Measurements from ENCODE around the gene LDB2. TPM values are rescaled to one million over a fixed set of nuclear protein-coding genes. Genes with fewer than 3 reads are reported as not detected.

Gene LDB2
- total and polyA plus RNA-seq, 2 of the 8 experiments (the other 6 are each of a cell fraction or from before 2014, with no cell fraction given), result 57.0 to 140 TPM

- TF ChIP-seq SRF (IDR thresholded peaks at IDR 0.05; ENCODE audit: low read depth, low read length), result no peak
Observed at GRCh38 chr4:16643893-16644292, 254.6 kb downstream of the LDB2 start (continued).

Measured in H1 (cell line).